HG02623 (cell line): ENCODE data around the gene ALOX12B.
"Not testable (repeated sequence)": the region's sequence is repeated elsewhere in the genome, so short reads cannot be mapped to it uniquely, and the experiment has no call there.

Experiments used
- ATAC-seq: cut with Tn5 transposase; IDR thresholded peaks from one replicate; pipeline ENCODE4 v1.9.1; 2021; ENCODE audit warnings: moderate library complexity; ENCODE audit not compliant: unreplicated experiment

The ALOX12B gene

DNA sequence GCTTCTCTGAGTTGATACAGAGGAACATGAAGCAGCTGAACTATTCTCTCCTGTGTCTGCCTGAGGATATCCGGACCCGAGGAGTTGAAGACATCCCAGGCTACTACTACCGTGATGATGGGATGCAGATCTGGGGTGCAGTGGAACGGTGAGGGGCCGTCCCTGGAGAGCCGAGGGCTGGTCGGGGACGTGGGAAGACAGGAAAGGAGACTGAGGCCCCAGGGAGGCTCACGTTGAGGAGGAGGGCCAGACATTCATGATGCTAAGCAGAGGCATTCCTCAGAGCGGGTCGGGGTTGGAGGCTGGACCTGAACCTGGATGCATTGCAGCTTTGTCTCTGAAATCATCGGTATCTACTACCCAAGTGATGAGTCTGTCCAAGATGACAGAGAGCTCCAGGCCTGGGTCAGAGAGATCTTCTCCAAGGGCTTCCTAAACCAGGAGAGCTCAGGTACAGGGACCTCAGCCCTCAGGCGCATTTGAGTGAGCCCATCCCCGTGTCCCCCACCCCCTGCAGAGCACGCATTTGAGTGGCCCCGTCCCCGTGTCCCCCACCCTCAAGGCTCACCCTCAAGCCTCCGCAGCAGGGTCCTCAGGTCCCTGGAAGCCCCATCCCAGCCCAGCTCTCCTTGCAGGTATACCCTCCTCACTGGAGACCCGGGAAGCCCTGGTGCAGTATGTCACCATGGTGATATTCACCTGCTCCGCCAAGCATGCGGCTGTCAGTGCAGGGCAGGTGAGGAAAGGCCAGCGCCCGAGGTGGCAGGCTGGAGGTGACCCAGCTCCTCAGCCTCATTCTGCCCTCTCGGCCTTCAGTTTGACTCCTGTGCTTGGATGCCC lies 40.4 kb downstream of the ALOX12B start:
- ATAC-seq: no peak

DNA sequence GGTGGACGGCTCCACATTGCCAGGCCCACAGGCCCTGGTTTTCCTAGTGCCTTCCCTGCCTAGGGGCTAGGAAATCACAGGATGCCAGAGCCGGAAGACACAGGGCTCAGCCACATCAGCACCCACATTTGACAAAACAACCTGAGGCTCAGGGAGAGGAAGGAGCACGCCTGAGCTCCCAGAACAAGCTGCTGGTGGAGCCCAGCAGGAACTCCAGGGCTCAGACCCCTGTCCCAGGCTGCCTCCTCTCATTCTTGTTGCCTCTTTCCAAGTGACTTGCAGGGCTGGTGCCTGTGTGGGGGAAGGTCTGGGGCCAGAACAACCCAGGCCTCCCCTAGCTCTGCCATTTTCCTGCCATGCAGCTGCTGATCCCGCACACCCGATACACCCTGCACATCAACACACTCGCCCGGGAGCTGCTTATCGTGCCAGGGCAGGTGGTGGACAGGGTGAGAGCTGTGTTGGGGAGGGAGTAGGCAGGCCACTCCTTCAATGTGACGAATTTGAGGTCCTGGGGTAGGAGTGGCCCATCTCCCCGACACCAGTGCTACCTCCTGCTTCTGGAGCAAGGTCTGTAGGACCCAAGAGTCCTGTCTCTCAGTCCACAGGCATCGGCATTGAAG lies 41.1 kb downstream of the ALOX12B start:
- no peak for ATAC-seq

DNA sequence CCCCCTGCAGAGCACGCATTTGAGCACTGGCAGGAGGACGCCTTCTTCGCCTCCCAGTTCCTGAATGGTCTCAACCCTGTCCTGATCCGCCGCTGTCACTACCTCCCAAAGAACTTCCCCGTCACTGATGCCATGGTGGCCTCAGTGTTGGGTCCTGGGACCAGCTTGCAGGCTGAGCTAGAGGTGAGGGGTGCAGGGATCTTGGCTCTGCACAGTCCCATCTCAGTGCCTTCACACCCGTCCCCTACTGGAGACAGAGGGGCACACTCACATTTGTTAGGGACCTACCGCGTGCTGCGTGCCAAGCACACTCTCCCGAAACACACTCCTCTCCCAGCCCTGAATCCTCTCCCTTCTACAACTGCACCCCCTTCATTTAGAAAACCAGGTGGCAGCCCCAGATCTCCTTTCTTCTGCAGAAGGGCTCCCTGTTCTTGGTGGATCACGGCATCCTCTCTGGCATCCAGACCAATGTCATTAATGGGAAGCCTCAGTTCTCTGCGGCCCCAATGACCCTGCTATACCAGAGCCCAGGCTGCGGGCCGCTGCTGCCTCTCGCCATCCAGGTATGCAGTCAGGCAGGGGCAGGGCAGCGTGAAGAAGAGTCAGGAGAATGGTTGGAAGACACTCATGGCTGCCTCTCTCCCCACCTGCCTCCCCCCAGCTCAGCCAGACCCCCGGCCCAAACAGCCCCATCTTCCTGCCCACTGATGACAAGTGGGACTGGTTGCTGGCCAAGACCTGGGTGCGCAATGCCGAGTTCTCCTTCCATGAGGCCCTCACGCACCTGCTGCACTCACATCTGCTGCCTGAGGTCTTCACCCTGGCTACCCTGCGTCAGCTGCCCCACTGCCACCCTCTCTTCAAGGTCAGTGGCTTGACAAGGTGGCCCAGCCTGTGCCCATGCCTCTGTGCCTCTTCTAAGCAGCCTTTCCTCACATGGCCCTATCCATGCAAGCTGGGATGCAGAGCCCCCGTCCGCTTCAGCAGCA lies 42.4 kb downstream of the ALOX12B start:
- no peak for ATAC-seq

DNA sequence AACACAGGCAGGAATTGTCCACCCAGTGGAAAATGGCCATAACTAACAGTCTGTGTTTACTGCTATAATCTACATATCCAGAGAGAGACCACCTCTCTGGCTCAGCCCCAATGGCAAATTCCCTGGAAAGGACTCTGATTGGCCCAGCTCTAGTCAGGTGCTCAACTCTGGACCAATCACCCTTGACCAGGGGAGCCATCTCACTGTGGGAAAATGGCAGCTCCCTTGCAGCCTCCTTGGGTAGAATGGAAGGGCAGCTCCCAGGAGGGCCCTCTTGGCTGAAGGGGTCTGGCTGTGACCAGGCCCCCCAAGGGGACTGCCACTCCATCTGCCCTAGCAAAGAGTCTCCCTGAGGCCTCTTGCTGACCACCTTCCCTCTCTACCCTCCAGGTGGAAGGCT lies 45.5 kb downstream of the ALOX12B start:
- no peak for ATAC-seq

DNA sequence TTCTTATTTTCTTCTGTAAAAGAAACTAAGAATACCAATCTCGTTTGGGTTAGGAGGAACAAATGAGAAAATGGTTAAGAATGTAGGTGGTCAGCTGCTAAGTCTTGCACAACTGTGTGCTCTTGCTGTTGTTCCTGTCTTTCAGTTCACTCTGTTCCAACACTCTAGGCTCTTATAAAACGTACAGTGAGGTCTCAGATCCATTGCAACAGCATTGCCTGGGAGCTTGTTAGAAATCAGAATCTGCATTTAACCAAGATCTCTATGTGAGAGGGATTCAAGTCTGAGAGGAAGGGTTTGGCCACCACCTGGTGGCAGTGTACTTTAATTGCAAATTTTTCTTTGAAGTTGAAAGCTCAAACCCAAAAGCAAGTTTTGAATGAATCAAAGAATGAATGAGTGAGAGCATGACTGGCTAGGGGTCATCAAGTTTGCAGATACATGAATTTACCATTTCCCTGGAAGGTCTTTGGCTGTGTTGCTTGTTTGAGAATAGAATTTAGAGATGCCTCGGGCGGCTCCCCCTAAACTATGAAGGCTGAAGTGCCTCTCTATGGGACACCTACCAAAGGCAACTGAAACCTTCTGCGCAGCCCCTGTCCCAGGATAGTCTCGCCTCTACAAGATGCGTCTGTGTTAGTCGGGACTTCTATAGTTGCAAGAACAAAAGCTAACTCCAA lies 46.1 kb downstream of the ALOX12B start:
- no peak for ATAC-seq

DNA sequence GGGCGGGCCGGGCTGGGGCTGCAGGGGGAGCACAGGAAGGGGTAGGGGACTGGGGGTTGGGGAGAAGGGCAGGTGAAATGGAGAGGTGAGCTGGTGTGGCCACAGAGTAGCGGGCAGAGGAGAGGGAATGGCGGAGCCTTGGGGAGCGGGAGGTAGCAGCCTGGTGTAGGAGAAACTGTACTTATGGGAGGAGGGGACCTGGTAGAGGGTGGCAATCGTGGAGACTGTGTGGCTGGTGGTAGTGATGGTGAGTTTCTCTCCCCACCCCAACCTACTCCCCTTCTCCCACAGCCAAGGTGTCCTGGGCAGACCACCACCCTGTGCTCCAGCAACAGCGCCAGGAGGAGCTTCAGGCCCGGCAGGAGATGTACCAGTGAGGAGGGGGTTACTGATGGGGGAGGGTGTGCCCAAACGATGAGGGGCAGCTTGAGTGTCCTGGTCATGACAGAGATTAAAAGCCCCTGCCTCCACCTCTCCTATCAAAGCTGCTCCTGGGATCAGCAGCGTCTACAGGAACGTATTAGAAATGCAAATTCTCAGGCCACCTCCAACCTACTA lies 47.8 kb downstream of the ALOX12B start:
- ATAC-seq: no peak

DNA sequence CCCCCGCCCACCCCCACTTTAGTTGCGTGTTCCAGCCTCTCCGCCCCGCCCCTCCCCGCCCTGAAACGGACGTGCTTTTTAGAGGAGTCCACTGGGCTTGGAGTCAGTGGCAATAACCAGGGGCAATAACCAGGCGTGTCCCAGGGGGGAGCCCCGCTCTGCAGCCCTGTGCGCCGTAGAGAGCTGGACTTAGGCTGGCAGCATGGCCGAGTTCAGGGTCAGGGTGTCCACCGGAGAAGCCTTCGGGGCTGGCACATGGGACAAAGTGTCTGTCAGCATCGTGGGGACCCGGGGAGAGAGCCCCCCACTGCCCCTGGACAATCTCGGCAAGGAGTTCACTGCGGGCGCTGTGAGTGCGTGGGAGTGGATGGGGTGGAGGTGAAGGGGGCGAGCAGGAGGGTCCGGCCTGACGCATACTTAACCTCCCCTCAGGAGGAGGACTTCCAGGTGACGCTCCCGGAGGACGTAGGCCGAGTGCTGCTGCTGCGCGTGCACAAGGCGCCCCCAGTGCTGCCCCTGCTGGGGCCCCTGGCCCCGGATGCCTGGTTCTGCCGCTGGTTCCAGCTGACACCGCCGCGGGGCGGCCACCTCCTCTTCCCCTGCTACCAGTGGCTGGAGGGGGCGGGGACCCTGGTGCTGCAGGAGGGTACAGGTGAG lies 48.4 kb downstream of the ALOX12B start, which contains the start of gene ALOX15B:
Gene ALOX15B (plus strand): TSS at position 106 of the 657 bp plus-strand sequence. CDS start 97 bp downstream, at position 203.
- no peak for ATAC-seq

DNA sequence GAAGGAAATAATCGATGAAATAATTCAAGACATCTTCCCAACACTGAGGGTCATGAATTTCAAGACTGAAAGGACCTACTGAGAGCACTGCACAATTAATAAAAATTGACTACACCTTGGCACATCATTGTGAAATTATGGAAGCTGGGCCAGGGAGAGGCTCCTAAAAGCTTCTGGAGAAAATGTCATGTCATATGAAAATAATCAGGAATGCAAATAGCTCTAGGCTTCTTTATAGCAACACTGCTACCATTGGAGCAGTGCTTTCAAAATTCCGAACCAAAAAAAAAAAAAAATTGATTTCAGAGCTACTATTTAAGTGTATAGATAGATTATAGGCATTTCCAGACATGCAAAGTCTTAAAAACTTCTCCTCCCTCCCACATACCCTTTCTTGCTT lies 55.1 kb downstream of the ALOX12B start:
- ATAC-seq: no peak

DNA sequence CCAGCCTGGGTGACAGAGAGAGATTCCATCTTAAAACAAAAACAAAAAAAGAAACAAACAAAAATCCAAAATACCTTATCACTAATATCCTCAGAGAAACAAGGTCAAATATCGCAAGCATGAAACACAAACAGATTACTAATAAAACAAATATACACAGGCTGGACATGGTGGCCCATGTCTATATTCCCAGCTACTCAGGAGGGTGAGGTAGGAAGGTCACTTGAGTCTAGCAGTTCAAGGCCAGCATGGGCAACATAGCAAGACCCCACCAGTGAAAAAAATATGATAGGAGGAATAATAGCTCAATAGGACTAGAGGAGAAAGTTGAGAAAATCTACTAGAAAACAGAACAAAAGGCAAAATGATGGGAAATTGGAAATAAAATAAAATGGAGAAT lies 55.6 kb downstream of the ALOX12B start:
- ATAC-seq: no peak

DNA sequence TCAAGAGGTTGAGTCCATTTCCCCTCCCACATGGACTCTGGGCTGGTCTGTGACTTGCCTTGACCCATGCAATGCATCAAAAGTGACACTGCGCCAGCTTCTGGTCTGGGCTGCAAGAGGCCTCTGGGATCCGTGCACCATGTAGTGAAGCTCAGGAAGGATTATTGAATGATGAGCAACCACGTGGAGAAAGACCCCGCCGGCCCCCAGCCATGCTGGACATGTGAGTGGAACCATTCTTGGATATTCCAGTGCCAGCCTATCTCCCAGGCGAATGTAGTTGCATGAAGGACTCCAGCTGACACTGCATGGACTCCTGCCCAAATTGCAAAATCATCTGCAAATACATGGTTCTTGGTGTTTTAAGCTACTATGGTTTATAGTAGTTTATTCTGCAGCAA lies 56.3 kb downstream of the ALOX12B start:
- no peak for ATAC-seq

DNA sequence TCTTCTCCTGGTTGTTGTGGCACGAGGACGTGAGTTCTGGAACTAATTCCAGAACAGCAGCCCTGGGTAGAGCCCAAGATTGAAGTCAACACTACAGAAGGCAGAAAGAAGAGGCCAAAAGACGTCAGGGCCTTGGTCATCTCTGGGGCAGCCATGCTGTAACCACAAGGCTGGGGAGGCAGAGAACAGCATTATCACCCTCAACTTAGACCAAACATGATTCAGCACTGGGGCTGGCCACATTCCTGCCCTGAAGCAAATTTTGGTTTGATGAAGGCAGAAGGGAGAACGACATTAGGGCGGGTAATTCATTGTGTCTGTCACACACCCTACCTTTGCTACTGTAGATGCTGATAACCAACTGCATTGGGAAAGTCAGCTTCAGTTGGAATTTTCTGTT lies 58.4 kb downstream of the ALOX12B start:
- ATAC-seq: no peak

DNA sequence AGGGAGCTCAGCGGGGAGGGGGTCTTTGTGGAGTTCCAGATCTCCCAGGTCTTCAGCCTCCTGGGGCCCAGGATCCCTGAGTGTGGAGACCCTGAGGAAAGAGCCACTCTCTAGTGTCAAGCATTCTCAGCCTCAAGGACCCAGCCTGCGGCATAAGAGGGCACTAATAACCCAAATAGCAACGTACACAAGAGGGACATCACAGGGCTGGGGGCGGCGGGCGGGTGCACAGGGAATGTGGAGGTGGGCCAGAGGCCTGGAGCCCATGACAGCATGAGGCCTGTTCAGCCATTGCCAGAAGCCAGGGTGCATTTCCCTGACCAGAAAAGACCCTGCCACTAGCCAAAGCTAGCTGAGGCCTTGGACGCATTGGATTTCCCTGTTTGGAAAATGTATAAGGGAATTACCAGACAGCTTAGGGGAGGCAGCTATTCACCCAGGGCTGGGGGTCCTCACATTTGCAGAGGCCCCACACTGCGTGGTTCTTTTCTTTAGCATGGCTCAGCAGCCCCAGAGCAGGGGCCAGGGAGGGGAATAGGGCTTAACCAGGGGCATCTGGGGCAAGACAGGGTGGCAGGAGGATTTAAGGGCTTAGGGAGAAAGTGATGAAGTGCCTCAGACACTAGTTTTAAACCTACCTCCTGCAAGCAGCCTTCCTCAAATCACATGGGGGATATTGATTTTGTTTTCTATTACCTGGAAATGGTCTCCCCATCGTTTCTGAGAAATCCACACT lies 62.2 kb downstream of the ALOX12B start:
- no peak for ATAC-seq

DNA sequence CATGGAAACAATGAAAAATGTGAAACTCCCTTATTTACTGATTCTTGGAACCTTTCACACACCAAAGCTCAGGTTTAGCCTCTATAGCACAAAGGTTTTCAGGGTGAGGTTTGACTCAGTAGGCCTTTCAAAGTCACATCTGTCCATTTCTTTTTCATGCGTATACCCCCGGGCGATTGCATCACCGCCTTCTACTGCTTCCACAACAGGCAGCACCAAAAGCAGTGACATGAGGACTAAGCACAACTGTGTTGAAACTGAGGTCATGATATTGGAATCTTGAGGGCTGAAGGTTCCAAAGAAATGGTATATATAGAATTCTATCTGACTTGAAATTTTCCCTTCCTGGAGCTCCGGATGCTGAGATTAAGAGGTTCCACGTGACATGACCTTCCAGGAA lies 63.4 kb downstream of the ALOX12B start:
- ATAC-seq: not testable (repeated sequence)
